Measurements from ENCODE around the gene TMEM130. TPM values are rescaled to one million over a fixed set of nuclear protein-coding genes. Genes with fewer than 3 reads are reported as not detected.

The TMEM130 gene
- total and polyA plus RNA-seq, 9 of the 15 experiments (the other 6 are each of a cell fraction or from before 2014, with no cell fraction given): 0.07 TPM; not detected in 8

DNA sequence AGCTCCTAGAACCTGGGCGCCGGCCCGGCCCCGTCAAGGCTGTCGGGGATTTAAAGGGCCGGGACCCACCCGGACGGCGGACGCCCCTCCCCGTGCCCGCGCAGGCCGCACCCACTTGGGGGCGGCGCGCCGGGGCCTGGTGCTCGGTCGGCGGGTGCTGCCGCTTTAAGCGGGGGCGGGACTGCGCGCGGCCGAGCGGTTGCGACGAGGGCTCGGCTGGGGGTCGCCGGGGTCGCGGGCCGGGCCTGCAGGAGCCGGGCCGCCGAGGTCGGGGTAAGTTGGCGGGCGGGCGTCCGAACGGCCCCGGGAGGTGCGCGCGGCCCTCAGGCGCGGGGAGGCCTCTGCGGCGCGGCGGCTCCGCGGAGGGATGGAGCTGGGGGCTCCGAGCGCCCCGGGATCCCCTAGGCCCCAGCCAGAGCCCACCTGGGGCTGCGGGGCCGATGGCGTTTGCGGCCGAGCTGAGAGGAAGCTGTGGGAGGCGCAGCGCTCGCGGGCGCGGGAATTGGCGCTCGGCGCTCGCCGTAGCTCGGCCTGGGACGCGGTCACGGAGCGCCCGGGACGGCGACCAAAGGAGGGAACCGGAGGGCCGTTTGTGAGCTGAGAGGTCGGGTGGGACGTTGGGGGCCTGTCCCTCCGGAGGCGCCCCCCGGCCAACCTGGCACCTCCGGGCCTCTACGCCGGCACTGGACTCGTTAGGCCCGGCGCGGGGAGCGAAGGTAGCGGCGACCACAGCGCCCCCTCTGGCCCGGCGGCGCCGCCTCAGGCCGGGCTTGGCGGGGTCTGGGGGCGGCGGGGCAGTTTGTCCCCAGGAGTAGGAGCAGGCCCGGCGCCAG lies 8.8 kb upstream of the TMEM130 start, which contains the start of gene TRRAP:
TSS of gene TRRAP (plus strand) at position 168 of the 833 bp plus-strand sequence. CDS start 2,619 bp downstream, outside the sequence.
- no peak for FAIRE-seq
- Histone ChIP-seq H3K4me3 (peak within 1 kb of the TSS; percentile 85), H3K4me2 (ENCODE audit: insufficient read depth, low read length) (peak within 1 kb of the TSS; percentile 88), H3K27ac (ENCODE audit: extremely low read depth, low read depth, low read length) (peak within 1 kb of the TSS; percentile 94), H3K9me3 (replicated peaks; ENCODE audit: control insufficient read depth, insufficient read depth, low read depth, low read length) (no peaks in the 10 kb centered on the region), H3K36me3 (ENCODE audit: control insufficient read depth, insufficient read depth, low read length) (peaks cover 35% of the 10 kb centered on the region), H3K9me1 (ENCODE audit: control insufficient read depth, insufficient read depth, low read length) (peaks cover 4% of the 10 kb centered on the region), H3K9ac (ENCODE audit: insufficient read depth in 1 of 2, low read depth in 2 of 2, low read length in 2 of 2) (peak within 1 kb of the TSS; percentile 97 to 100), H3K4me1 (replicated peaks in 1 of 2; ENCODE audit: control insufficient read depth in 2 of 2, insufficient read depth in 2 of 2, low read length in 2 of 2) (peaks cover 3 to 32% of the 10 kb centered on the region in 2 experiments; a peak in 4 of 5 replicates), H2AFZ (ENCODE audit: low read depth, low read length) (peak within 1 kb of the TSS; percentile 93), H4K20me1 (replicated peaks; ENCODE audit: control insufficient read depth, insufficient read depth, low read length) (peaks cover 10% of the 10 kb centered on the region; the same call in 1 of the 2 replicates), H3K79me2 (ENCODE audit: control insufficient read depth, insufficient read depth, low read length) (peaks cover 32% of the 10 kb centered on the region), H3K27me3 (ENCODE audit: control insufficient read depth in 2 of 2, insufficient read depth in 2 of 2, low read length in 2 of 2) (no peaks in the 10 kb centered on the region)
- intact Hi-C loops (cut with micrococcal nuclease) (no loop called here), in situ Hi-C loops (cut with MboI) (no loop called here)
- peak; percentile 86 to 97 (median 92) for DNase-seq (ENCODE audit: extremely low read depth in 1 of 4, low spot score in 3 of 4)
- ChIA-PET CTCF (ENCODE audit: low intra/inter-chr PET ratio) (interaction anchor here (0.6 to 0.8 kb wide), 2 partner anchors 445 to 583 kb away, joined by 3 to 4 read pairs; no protein-coding TSS in a partner anchor), POLR2A (interaction anchor here (0.6 kb wide), 3 partner anchors 50 to 578 kb away, joined by 3 to 5 read pairs (median 3); no protein-coding TSS in a partner anchor)
- peak; percentile 95 for ATAC-seq
- WGBS (ENCODE audit: insufficient coverage, low coverage, missing lambda C conversion rate): 0% methylated on average over 74 of the region's 113 CpGs
- BruUV-seq (replicated peaks): TSS peak; percentile 90
- no peak for TF ChIP-seq HOXB6 (CRISPR knock-in tag; IDR thresholded peaks at IDR 0.05; ENCODE audit: borderline replicate concordance)
- TF ChIP-seq MCM7 (IDR thresholded peaks at IDR 0.05): no peak
- no peak for TF ChIP-seq POLR3A (IDR thresholded peaks at IDR 0.05; ENCODE audit: borderline replicate concordance, extremely low read depth, insufficient read depth, insufficient read length)
- no peak for TF ChIP-seq ZNF668 (CRISPR knock-in tag; IDR thresholded peaks at IDR 0.05)
- no peak for TF ChIP-seq ZNF77 (CRISPR knock-in tag; IDR thresholded peaks at IDR 0.05)
- TF ChIP-seq ZNF217 (CRISPR knock-in tag; IDR thresholded peaks at IDR 0.05): no peak
- peak; percentile 46; the same call in 1 of the 2 replicates for TF ChIP-seq GATAD2A (IDR thresholded peaks at IDR 0.05)
- TF ChIP-seq SRF (CRISPR knock-in tag; IDR thresholded peaks at IDR 0.05): peak in 1 of 2 experiments; percentile 52; a peak in 1 of 4 replicates
- no peak for TF ChIP-seq ZNF41 (CRISPR knock-in tag; conservative IDR thresholded peaks at IDR 0.05)
- TF ChIP-seq, protein P1, sequence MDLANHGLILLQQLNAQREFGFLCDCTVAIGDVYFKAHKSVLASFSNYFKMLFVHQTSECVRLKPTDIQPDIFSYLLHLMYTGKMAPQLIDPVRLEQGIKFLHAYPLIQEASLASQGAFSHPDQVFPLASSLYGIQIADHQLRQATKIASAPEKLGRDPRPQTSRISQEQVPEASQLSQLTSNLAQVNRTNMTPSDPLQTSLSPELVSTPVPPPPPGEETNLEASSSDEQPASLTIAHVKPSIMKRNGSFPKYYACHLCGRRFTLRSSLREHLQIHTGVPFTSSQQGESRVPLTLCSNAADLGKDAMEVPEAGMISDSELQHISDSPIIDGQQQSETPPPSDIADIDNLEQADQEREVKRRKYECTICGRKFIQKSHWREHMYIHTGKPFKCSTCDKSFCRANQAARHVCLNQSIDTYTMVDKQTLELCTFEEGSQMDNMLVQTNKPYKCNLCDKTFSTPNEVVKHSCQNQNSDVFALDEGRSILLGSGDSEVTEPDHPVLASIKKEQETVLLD (IDR thresholded peaks at IDR 0.05): no peak
- TF ChIP-seq, protein P2, sequence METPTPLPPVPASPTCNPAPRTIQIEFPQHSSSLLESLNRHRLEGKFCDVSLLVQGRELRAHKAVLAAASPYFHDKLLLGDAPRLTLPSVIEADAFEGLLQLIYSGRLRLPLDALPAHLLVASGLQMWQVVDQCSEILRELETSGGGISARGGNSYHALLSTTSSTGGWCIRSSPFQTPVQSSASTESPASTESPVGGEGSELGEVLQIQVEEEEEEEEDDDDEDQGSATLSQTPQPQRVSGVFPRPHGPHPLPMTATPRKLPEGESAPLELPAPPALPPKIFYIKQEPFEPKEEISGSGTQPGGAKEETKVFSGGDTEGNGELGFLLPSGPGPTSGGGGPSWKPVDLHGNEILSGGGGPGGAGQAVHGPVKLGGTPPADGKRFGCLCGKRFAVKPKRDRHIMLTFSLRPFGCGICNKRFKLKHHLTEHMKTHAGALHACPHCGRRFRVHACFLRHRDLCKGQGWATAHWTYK (CRISPR knock-in tag; IDR thresholded peaks at IDR 0.05): no peak
- no peak for TF ChIP-seq HLTF (IDR thresholded peaks at IDR 0.05)
- no peak for TF ChIP-seq ZBTB8A (IDR thresholded peaks at IDR 0.05; ENCODE audit: partially characterized antibody)
- no peak for TF ChIP-seq ZNF197 (CRISPR knock-in tag; IDR thresholded peaks at IDR 0.05; ENCODE audit: low read depth)
- peak; percentile 22; the same call in 1 of the 2 replicates for TF ChIP-seq SOX6 (IDR thresholded peaks at IDR 0.05)
- TF ChIP-seq, protein P3, sequence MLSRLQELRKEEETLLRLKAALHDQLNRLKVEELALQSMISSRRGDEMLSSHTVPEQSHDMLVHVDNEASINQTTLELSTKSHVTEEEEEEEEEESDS (CRISPR knock-in tag; IDR thresholded peaks at IDR 0.05): no peak
- TF ChIP-seq, protein P4, sequence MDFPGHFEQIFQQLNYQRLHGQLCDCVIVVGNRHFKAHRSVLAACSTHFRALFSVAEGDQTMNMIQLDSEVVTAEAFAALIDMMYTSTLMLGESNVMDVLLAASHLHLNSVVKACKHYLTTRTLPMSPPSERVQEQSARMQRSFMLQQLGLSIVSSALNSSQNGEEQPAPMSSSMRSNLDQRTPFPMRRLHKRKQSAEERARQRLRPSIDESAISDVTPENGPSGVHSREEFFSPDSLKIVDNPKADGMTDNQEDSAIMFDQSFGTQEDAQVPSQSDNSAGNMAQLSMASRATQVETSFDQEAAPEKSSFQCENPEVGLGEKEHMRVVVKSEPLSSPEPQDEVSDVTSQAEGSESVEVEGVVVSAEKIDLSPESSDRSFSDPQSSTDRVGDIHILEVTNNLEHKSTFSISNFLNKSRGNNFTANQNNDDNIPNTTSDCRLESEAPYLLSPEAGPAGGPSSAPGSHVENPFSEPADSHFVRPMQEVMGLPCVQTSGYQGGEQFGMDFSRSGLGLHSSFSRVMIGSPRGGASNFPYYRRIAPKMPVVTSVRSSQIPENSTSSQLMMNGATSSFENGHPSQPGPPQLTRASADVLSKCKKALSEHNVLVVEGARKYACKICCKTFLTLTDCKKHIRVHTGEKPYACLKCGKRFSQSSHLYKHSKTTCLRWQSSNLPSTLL (IDR thresholded peaks at IDR 0.05): no peak

Measured in K562 (cell line).